Measurements from ENCODE around the gene ABLIM2.

GRCh38 chr4:8133897-8134563, 24.6 kb downstream of the ABLIM2 start:
- TF ChIP-seq SMC3 (IDR thresholded peaks at IDR 0.05; ENCODE audit: low read depth, low read length) (no peak), NFE2L2 (IDR thresholded peaks at IDR 0.05; ENCODE audit: low read depth, low read length) (no peak), MXI1 (IDR thresholded peaks at IDR 0.05; ENCODE audit: borderline replicate concordance, low read depth, low read length) (no peak), CTCF (conservative IDR thresholded peaks at IDR 0.05; ENCODE audit: low read depth, low read length) (no peak), POLR2A (IDR thresholded peaks at IDR 0.05; ENCODE audit: low read depth, low read length) (no peak), RAD21 (IDR thresholded peaks at IDR 0.05; ENCODE audit: low read length) (no peak), CEBPB (IDR thresholded peaks at IDR 0.05; ENCODE audit: low read depth, low read length) (no peak), USF2 (IDR thresholded peaks at IDR 0.05; ENCODE audit: low read depth, low read length) (no peak), MAZ (IDR thresholded peaks at IDR 0.05; ENCODE audit: borderline replicate concordance, low read depth, low read length) (no peak)
